Stimulated activated CD8-positive, alpha-beta memory T cell treated with anti-CD3 and anti-CD28 coated beads, Interleukin-4, amount 100 ng/mL, for 1 hour (primary cell): ENCODE measurements around the gene TBK1.
"Not testable (repeated sequence)": the region's sequence is repeated elsewhere in the genome, so short reads cannot be mapped to it uniquely, and the experiment has no call there.

Experiments used
- DNase-seq, 2 donors: peaks; one replicate each; pipeline ENCODE4 v3.0.0-alpha.2; 2020; ENCODE audit warnings: low read depth in 2 of 2, low spot score in 1 of 2

Gene TBK1

GRCh38 chr12:64542409-64543047 is 90.6 kb downstream of the TBK1 start:
- not testable (repeated sequence) for DNase-seq

- no peak for DNase-seq
Measured at GRCh38 chr12:64544371-64545080, 92.6 kb downstream of the TBK1 start.

- DNase-seq = no peak
Measured at GRCh38 chr12:64545081-64545382, 93.1 kb downstream of the TBK1 start.

GRCh38 chr12:64549108-64549507 is 97.2 kb downstream of the TBK1 start:
- DNase-seq = no peak

GRCh38 chr12:64550755-64551154 is 98.8 kb downstream of the TBK1 start:
- no peak for DNase-seq

GRCh38 chr12:64551676-64552075 is 99.8 kb downstream of the TBK1 start:
- no peak for DNase-seq
